ENCODE data around the gene DHRS3. TPM values are rescaled to one million over a fixed set of nuclear protein-coding genes. Genes with fewer than 3 reads are reported as not detected.
A peak's percentile ranks its signal among the peaks of the same experiment; 100 is the strongest.

The DHRS3 gene
- total and polyA plus RNA-seq, 2 of the 13 experiments (the other 11 are each of a cell fraction or from before 2014, with no cell fraction given): 48.5 to 90.5 TPM

GRCh38 chr1:12618965-12619791 is 1.2 kb upstream of the DHRS3 start (continued):
- peak; percentile 94 for TF ChIP-seq HIVEP1 (CRISPR knock-in tag; IDR thresholded peaks at IDR 0.05)
- TF ChIP-seq ZNF276 (CRISPR knock-in tag; IDR thresholded peaks at IDR 0.05; ENCODE audit: low read depth): no peak
- peak; percentile 49; the same call in 1 of the 2 replicates for TF ChIP-seq SP4 (CRISPR knock-in tag; IDR thresholded peaks at IDR 0.05)
- no peak for TF ChIP-seq SIN3A (IDR thresholded peaks at IDR 0.05; ENCODE audit: borderline replicate concordance, low read depth, low read length)
- TF ChIP-seq ZKSCAN1 (IDR thresholded peaks at IDR 0.05; ENCODE audit: low read length): no peak
- TF ChIP-seq MYNN (CRISPR knock-in tag; IDR thresholded peaks at IDR 0.05; ENCODE audit: low read depth): no peak
- TF ChIP-seq JDP2 (CRISPR knock-in tag; IDR thresholded peaks at IDR 0.05; ENCODE audit: borderline replicate concordance): peak; percentile 67; the same call in 1 of the 2 replicates
- TF ChIP-seq ZC3H13 (CRISPR knock-in tag; IDR thresholded peaks at IDR 0.05): peak; percentile 90; the same call in 1 of the 2 replicates
- TF ChIP-seq RARG (CRISPR knock-in tag; IDR thresholded peaks at IDR 0.05; ENCODE audit: low read depth): no peak
- no peak; the same call in 1 of the 2 replicates for TF ChIP-seq NFIB (CRISPR knock-in tag; IDR thresholded peaks at IDR 0.05; ENCODE audit: borderline replicate concordance)
- peak; percentile 61 for TF ChIP-seq PHF8 (CRISPR knock-in tag; IDR thresholded peaks at IDR 0.05)
- TF ChIP-seq CREM (IDR thresholded peaks at IDR 0.05): peak; percentile 83
- no peak for TF ChIP-seq CREM (CRISPR knock-in tag; IDR thresholded peaks at IDR 0.05)
- no peak for TF ChIP-seq ZNF33A (CRISPR knock-in tag; IDR thresholded peaks at IDR 0.05; ENCODE audit: borderline replicate concordance)
- no peak for TF ChIP-seq FIP1L1 (IDR thresholded peaks at IDR 0.05; ENCODE audit: borderline replicate concordance, insufficient read depth, low read depth, low read length)
- TF ChIP-seq NFRKB (IDR thresholded peaks at IDR 0.05): no peak
- peak; percentile 72 for TF ChIP-seq GABPB1 (CRISPR knock-in tag; IDR thresholded peaks at IDR 0.05)
- TF ChIP-seq ZNF414 (CRISPR knock-in tag; IDR thresholded peaks at IDR 0.05): peak; percentile 36; the same call in 1 of the 2 replicates
- peak; percentile 49 for TF ChIP-seq SRSF1 (optimal IDR thresholded peaks at IDR 0.05; ENCODE audit: low read depth, low read length)
- peak; percentile 87 for TF ChIP-seq SOX5 (CRISPR knock-in tag; IDR thresholded peaks at IDR 0.05; ENCODE audit: borderline replicate concordance)
